ENCODE results near the gene ASIC2.

GRCh38 chr17:33310296-33310695, 17.2 kb upstream of the ASIC2 start:
- TF ChIP-seq, protein P1, sequence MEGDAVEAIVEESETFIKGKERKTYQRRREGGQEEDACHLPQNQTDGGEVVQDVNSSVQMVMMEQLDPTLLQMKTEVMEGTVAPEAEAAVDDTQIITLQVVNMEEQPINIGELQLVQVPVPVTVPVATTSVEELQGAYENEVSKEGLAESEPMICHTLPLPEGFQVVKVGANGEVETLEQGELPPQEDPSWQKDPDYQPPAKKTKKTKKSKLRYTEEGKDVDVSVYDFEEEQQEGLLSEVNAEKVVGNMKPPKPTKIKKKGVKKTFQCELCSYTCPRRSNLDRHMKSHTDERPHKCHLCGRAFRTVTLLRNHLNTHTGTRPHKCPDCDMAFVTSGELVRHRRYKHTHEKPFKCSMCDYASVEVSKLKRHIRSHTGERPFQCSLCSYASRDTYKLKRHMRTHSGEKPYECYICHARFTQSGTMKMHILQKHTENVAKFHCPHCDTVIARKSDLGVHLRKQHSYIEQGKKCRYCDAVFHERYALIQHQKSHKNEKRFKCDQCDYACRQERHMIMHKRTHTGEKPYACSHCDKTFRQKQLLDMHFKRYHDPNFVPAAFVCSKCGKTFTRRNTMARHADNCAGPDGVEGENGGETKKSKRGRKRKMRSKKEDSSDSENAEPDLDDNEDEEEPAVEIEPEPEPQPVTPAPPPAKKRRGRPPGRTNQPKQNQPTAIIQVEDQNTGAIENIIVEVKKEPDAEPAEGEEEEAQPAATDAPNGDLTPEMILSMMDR (IDR thresholded peaks at IDR 0.05) = no peak
- TF ChIP-seq ZFX (IDR thresholded peaks at IDR 0.05; ENCODE audit: borderline replicate concordance) = no peak
